K562 (cell line): ENCODE measurements around the gene UBR3. TPM values are rescaled to one million over a fixed set of nuclear protein-coding genes. Genes with fewer than 3 reads are reported as not detected.

ENCODE experiments used
- ATAC-seq: fragments of 200-7000 bp; cut with Tn5 transposase; 3 replicates; pipeline ENCODE4 v1.9.1; 2020; ENCODE audit warnings: moderate library complexity
- BruUV-seq: library from RNA; stranded (reverse); fragments of 400-500 nt; replicated peaks from 2 replicates; lab custom pipeline; 2021; lab: Mats Ljungman, UMichigan
- CTCF ChIA-PET: fragments of 300-600 bp; formaldehyde crosslinking; extraction: SDS; loops from one replicate; lab custom pipeline; 2021; ENCODE audit warnings: low intra/inter-chr PET ratio; lab: Yijun Ruan, JAX
- POLR2A ChIA-PET: fragments of 300-600, 350-650 bp; sonication (Branson Sonifier 250); formaldehyde crosslinking; extraction: SDS; loops from one replicate; lab custom pipeline; 2021; ENCODE audit warnings: antibody characterized with exemption, inconsistent platforms; lab: Yijun Ruan, JAX
- DNase-seq, 4 experiments: peaks; one replicate each; pipeline versions ENCODE4 v3.0.0 to v3.0.0-alpha.2; 2011 to 2018; ENCODE audit warnings: low spot score in 3 of 4, mixed read lengths in 3 of 4; ENCODE audit errors: extremely low read depth in 1 of 4
- FAIRE-seq: peaks from 2 replicates; lab custom pipeline; 2011; peaks lifted over from hg19 to GRCh38; lab: Jason Lieb, UNC
- H2AFZ ChIP-seq: 2 replicates; pipeline ENCODE4 v1.6.0; 2011; ENCODE audit warnings: low read depth, low read length, control low read depth, inconsistent platforms
- H3K27ac ChIP-seq: fragments of 200-600 bp; 3 replicates; pipeline ENCODE4 v1.8.0; 2011; ENCODE audit warnings: low read depth, mild to moderate bottlenecking, control low read depth, inconsistent platforms, low read length, moderate library complexity, mixed read lengths; ENCODE audit errors: extremely low read depth
- H3K27me3 ChIP-seq, 2 experiments: fragments of 300-600 bp in 1 of 2; 2 replicates in 1 of 2; 3 replicates in 1 of 2; pipeline versions ENCODE4 v1.6.0 to v1.8.0; 2011; ENCODE audit warnings: inconsistent platforms in 2 of 2, low read length in 2 of 2, mild to moderate bottlenecking in 1 of 2, mixed read lengths in 1 of 2, moderate library complexity in 1 of 2; ENCODE audit not compliant: control insufficient read depth in 2 of 2, insufficient read depth in 2 of 2
- H3K36me3 ChIP-seq: fragments of 300-600 bp; 3 replicates; pipeline ENCODE4 v1.8.0; 2011; ENCODE audit warnings: mild to moderate bottlenecking, low read length, inconsistent platforms; ENCODE audit not compliant: control insufficient read depth, insufficient read depth
- H3K4me1 ChIP-seq, 2 experiments: fragments of 200-600 bp in 1 of 2; replicated peaks in 1 of 2; 2 replicates in 1 of 2; 3 replicates in 1 of 2; pipeline versions ENCODE4 v1.5.1 to v1.8.0; 2011; ENCODE audit warnings: inconsistent platforms in 2 of 2, low read length in 2 of 2, mild to moderate bottlenecking in 1 of 2, mixed read lengths in 1 of 2, moderate library complexity in 1 of 2; ENCODE audit not compliant: control insufficient read depth in 2 of 2, insufficient read depth in 2 of 2
- H3K4me2 ChIP-seq: 2 replicates; pipeline ENCODE4 v1.6.1; 2011; ENCODE audit warnings: low read length, control low read depth, inconsistent platforms, mixed read lengths; ENCODE audit not compliant: insufficient read depth
- H3K4me3 ChIP-seq: fragments of 200-600 bp; sonication (generic), shearing (Covaris generic); 2 replicates; pipeline ENCODE4 v1.5.1; 2016; ENCODE audit warnings: control low read depth, inconsistent platforms
- H3K79me2 ChIP-seq: fragments of 200-600 bp; 3 replicates; pipeline ENCODE4 v1.8.0; 2011; ENCODE audit warnings: low read length, inconsistent platforms; ENCODE audit not compliant: control insufficient read depth, insufficient read depth
- H3K9ac ChIP-seq, 2 experiments: 2 replicates each; pipeline versions ENCODE4 v1.6.0 to v1.6.1; 2011; ENCODE audit warnings: low read depth in 2 of 2, low read length in 2 of 2, control low read depth in 1 of 2, inconsistent platforms in 1 of 2, mild to moderate bottlenecking in 1 of 2, mixed read lengths in 1 of 2; ENCODE audit not compliant: insufficient read depth in 1 of 2
- H3K9me1 ChIP-seq: one replicate; pipeline ENCODE4 v1.6.0; 2011; ENCODE audit warnings: inconsistent platforms, mild to moderate bottlenecking, low read length, moderate library complexity; ENCODE audit not compliant: control insufficient read depth, insufficient read depth
- H3K9me3 ChIP-seq: replicated peaks from 2 replicates; pipeline ENCODE4 v1.5.1; 2011; ENCODE audit warnings: low read depth, low read length, inconsistent platforms; ENCODE audit not compliant: control insufficient read depth, insufficient read depth
- H4K20me1 ChIP-seq: replicated peaks from 2 replicates; pipeline ENCODE4 v1.6.1; 2011; ENCODE audit warnings: low read length, inconsistent platforms, mixed read lengths; ENCODE audit not compliant: control insufficient read depth, insufficient read depth
- JUND ChIP-seq, 2 experiments: IDR thresholded peaks; 2 replicates in 1 of 2; 3 replicates in 1 of 2; pipeline ENCODE4 v1.6.1; 2011; ENCODE audit warnings: borderline replicate concordance in 2 of 2, low read depth in 2 of 2, low read length in 2 of 2, improper control_type of control experiment in 1 of 2, missing biosample characterization in 1 of 2, missing genetic modification characterization in 1 of 2, missing genetic modification reagents in 1 of 2
- KLF10 ChIP-seq: fragments of 250-450 bp; sonication (Bioruptor Pico); IDR thresholded peaks from 2 replicates; pipeline ENCODE4 v1.6.1; 2021; ENCODE audit warnings: matching md5 sums
- NCOR1 ChIP-seq: fragments of 450-650 bp; IDR thresholded peaks from 2 replicates; pipeline ENCODE4 v1.6.1; 2016; ENCODE audit warnings: mild to moderate bottlenecking, moderate library complexity
- POU5F1 ChIP-seq: fragments of 150-350 bp; IDR thresholded peaks from 2 replicates; pipeline ENCODE4 v1.6.1; 2014; ENCODE audit warnings: borderline replicate concordance, low read length, low read depth, mild to moderate bottlenecking; ENCODE audit not compliant: partially characterized antibody
- SNRNP70 ChIP-seq: fragments of 200-400 bp; formaldehyde crosslinking; optimal IDR thresholded peaks from 2 replicates; pipeline ENCODE3; 2017; ENCODE audit warnings: low read depth, low read length
- TEAD2 ChIP-seq: fragments of 450-650 bp; IDR thresholded peaks from 2 replicates; pipeline ENCODE4 v1.6.1; 2016; ENCODE audit warnings: missing genetic modification characterization, control low read depth, missing compliant biosample characterization
- TRIM24 ChIP-seq, 2 experiments: fragments of 450-650 bp; IDR thresholded peaks; 2 replicates each; pipeline ENCODE4 v1.6.1; 2016
- ZBTB17 ChIP-seq: fragments of 450-650 bp; formaldehyde crosslinking; IDR thresholded peaks from 2 replicates; pipeline ENCODE4 v1.4.0; 2020; ENCODE audit warnings: mild to moderate bottlenecking
- ZNF175 ChIP-seq: fragments of 200-800 bp; sonication (Bioruptor generic); IDR thresholded peaks from 2 replicates; pipeline ENCODE4 v1.6.1; 2016; ENCODE audit warnings: low read depth, mild to moderate bottlenecking, missing genetic modification characterization, missing compliant biosample characterization
- WGBS: fragments of 100-300 bp; shearing (Covaris generic); methylation state at CpG from one replicate; pipeline ENCODE4 v1.1.6; 2016; ENCODE audit warnings: low coverage, mixed read lengths; ENCODE audit not compliant: insufficient coverage; ENCODE audit errors: missing lambda C conversion rate; 5-methylcytosine and 5-hydroxymethylcytosine counted together
- in situ Hi-C: fragments of 300-500 bp; cut with MboI; formaldehyde crosslinking; loops from 4 replicates; pipeline ENCODE4 v1.15.0; 2018; ENCODE audit warnings: inconsistent platforms, mixed read lengths
- intact Hi-C: fragments of 100-400 bp; cut with micrococcal nuclease; formaldehyde crosslinking; loops from 2 replicates; pipeline ENCODE4 v1.14.2; 2022
- polyA plus RNA-seq, 8 experiments: library from polyadenylated mRNA; depleted of rRNA in 4 of 8; stranded (reverse) in 5 of 8; unstranded in 3 of 8; fragments of >200 nt; fragmentation: Nextera tagmentation in 2 of 8; fragmentation: Illumina TruSeq in 1 of 8; extraction: Ambion mirVana in 2 of 8; extraction: Trizol in 1 of 8; gene quantifications; 2 replicates each; pipeline versions ENCODE4 v1.2.1 to v1.2.3, GENCODE V29; 2011 to 2014; ENCODE audit warnings: inconsistent platforms in 1 of 8, missing spikeins in 1 of 8
- total RNA-seq, 7 experiments: library from RNA; depleted of rRNA in 6 of 7; stranded (reverse); fragments of >200 nt in 6 of 7; fragmentation: Illumina TruSeq in 2 of 7; extraction: Trizol in 2 of 7; gene quantifications; 2 replicates each; pipeline versions ENCODE4 v1.2.1 to v1.2.3, GENCODE V29; 2011 to 2021; ENCODE audit warnings: low replicate concordance in 1 of 7
- TF ChIP-seq, protein P1 (sequence below): fragments of 250-450 bp; sonication (Bioruptor Pico); IDR thresholded peaks from 2 replicates; pipeline ENCODE4 v1.8.0; 2022; ENCODE audit warnings: moderate library complexity, mild to moderate bottlenecking, inconsistent platforms
- TF ChIP-seq, protein P2 (sequence below): fragments of 250-450 bp; sonication (Bioruptor Pico); IDR thresholded peaks from 2 replicates; pipeline ENCODE4 v1.8.0; 2022; ENCODE audit warnings: inconsistent platforms, mild to moderate bottlenecking, moderate library complexity, borderline replicate concordance

Gene UBR3
- total and polyA plus RNA-seq, 9 of the 15 experiments (the other 6 are each of a cell fraction or from before 2014, with no cell fraction given): 14.4 to 63.5 (median 40.4) TPM

DNA sequence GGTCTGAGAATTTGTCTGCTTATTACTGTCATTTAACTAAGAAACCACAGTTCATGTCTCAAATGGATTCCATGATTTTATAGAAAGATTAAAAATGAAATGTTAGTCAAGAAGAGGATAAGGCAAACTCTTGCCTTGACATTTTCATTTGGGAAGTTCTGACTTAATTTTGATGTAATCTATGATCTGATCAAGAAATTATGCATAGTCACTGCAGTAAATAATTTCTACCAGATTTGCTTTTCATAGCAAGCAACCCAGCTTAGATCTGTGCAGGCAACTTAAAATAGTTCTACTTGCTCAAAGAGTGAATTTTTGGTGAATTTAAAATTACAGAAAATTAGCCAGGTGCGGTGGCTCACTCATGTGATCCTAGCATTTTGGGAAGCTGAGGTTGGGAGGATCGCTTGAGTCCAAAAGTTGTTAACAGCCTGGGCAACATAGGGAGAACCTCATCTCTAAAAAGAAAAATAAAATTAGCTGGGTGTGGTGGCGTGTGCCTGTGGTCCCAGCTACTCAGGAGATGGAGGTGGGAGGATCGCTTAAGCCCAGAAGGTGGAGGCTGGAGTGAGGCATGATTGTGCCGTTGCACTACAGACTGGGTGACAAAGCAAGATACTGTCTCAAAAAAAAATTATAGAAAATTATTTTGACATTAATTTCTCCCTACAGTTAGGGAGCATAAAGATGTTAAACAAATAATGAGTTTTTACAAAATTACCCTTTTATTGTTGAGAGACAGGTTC is 192.0 kb downstream of the UBR3 start:
- H3K27ac ChIP-seq: no peak overlapping the region
- no peak for TF ChIP-seq TRIM24 (IDR thresholded peaks at IDR 0.05)
- TF ChIP-seq JUND (IDR thresholded peaks at IDR 0.05; ENCODE audit: borderline replicate concordance, low read depth, low read length): no peak
- TF ChIP-seq JUND (tag; IDR thresholded peaks at IDR 0.05; ENCODE audit: borderline replicate concordance, low read depth, low read length): no peak
- TF ChIP-seq SNRNP70: no peak
- TF ChIP-seq ZNF175 (CRISPR knock-in tag): no peak
- no peak for TF ChIP-seq POU5F1
- TF ChIP-seq, protein P1, sequence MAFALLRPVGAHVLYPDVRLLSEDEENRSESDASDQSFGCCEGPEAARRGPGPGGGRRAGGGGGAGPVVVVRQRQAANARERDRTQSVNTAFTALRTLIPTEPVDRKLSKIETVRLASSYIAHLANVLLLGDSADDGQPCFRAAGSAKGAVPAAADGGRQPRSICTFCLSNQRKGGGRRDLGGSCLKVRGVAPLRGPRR (CRISPR knock-in tag): no peak
- TF ChIP-seq KLF10: no peak
- no peak for TF ChIP-seq ZBTB17
- no peak for TF ChIP-seq TEAD2 (tag)
- TF ChIP-seq NCOR1: no peak
- TF ChIP-seq, protein P2, sequence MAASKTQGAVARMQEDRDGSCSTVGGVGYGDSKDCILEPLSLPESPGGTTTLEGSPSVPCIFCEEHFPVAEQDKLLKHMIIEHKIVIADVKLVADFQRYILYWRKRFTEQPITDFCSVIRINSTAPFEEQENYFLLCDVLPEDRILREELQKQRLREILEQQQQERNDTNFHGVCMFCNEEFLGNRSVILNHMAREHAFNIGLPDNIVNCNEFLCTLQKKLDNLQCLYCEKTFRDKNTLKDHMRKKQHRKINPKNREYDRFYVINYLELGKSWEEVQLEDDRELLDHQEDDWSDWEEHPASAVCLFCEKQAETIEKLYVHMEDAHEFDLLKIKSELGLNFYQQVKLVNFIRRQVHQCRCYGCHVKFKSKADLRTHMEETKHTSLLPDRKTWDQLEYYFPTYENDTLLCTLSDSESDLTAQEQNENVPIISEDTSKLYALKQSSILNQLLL (CRISPR knock-in tag): no peak

More for the DNA sequence above, 192.0 kb downstream of the UBR3 start:
- Histone ChIP-seq H3K4me1 (peaks cover 14 to 47% of the 10 kb centered on the region in 2 experiments), H3K36me3 (peaks cover 16% of the 10 kb centered on the region; the same call in 2 of the 3 replicates), H3K9ac (no peak overlapping the region), H3K79me2 (no peaks in the 10 kb centered on the region; the same call in 2 of the 3 replicates), H3K9me3 (no peaks in the 10 kb centered on the region), H3K27me3 (no peaks in the 10 kb centered on the region), H3K4me2 (no peak overlapping the region), H4K20me1 (no peaks in the 10 kb centered on the region), H3K9me1 (no peaks in the 10 kb centered on the region), H3K4me3 (no peak overlapping the region), H2AFZ (no peak overlapping the region)
- BruUV-seq: no TSS peak
- intact Hi-C loops: no loop called here
- in situ Hi-C loops: no loop called here
- ChIA-PET POLR2A (interaction anchor here (0.7 to 1.0 kb wide), 3 partner anchors 11 to 54 kb away, joined by 3 read pairs; no protein-coding TSS in a partner anchor), CTCF (no interaction called here)
- WGBS: 55% methylated on average over 5 of the region's 5 CpGs
- ATAC-seq (peak; percentile 69), DNase-seq (peak in 1 of 4 experiments; percentile 53), FAIRE-seq (peak; percentile 72)
